Activated CD4-positive, alpha-beta T cell treated with anti-CD3 and anti-CD28 coated beads, Interleukin-2, amount 50 U/mL, for 1 hour (primary cell): ENCODE measurements around the gene OR2F2.

ENCODE experiments used
- DNase-seq: peaks from one replicate; pipeline ENCODE4 v3.0.0-alpha.2; 2020

OR2F2 gene, protein sequence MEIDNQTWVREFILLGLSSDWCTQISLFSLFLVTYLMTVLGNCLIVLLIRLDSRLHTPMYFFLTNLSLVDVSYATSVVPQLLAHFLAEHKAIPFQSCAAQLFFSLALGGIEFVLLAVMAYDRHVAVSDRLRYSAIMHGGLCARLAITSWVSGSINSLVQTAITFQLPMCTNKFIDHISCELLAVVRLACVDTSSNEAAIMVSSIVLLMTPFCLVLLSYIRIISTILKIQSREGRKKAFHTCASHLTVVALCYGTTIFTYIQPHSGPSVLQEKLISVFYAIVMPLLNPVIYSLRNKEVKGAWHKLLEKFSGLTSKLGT

DNA sequence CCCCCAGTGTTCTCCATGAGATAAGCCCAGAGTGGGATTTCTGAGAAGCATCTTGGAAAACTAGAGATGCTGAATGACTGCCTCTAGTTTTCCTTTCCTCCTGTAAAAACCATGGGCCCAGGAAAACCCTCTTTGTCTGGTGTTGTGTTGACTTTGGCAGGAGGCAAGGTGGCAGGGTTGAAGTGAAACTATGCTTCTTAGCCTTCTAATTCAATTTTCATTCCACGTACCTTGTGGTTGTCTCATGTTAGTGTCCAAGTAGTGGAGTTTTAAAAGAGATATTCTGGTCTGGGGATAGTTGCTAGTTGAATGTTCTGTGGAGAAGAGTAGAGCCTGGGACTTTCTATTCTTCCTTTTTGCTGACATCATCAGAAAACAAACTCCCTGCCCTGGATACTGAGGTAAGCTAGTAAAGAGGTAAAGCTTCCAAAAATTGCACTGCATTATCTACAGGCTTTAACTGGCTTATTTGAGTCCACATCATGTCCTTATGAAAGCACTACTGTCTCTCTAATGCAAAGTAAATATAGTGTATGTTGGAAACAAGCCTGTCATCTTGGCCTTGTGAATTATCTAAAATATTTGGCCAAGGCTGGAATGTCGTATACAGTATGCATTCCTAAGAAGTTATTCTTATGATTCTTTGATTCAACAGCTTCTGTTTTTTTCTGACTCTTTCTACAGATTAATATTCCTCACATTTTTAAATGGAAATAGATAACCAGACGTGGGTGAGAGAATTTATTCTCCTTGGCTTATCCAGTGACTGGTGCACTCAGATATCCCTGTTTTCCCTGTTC is at the start of gene OR2F2:
Gene OR2F2 (plus strand): TSS at position 708 of the 800 bp plus-strand sequence. CDS start 0 bp downstream, at position 708.
- DNase-seq: no peak

DNA sequence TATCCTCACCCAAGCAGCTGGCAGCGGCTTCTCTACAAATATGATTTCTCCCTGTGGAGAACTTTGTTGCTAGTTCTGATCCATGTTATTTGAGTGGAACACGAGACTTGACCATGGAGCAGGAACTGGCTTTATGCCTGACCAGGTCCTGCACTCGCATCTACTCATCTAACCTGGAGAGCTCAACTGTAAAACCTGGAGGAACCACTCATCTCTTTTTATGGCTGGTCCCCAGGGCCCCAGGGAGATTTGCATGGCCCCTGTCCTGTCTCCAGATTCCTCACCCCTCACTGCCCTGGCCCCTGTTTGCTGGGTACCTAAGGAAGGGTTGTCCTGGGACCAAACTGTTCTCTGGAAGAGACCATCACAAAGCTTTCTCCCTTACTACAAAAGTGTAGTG is 49.1 kb upstream of the OR2F2 start:
- DNase-seq: no peak

- DNase-seq: no peak
These were observed 48.1 kb upstream of the OR2F2 start for GRCh38 chr7:143886826-143887477.

- no peak for DNase-seq
These were observed 46.0 kb upstream of the OR2F2 start for GRCh38 chr7:143889068-143889467.

DNA sequence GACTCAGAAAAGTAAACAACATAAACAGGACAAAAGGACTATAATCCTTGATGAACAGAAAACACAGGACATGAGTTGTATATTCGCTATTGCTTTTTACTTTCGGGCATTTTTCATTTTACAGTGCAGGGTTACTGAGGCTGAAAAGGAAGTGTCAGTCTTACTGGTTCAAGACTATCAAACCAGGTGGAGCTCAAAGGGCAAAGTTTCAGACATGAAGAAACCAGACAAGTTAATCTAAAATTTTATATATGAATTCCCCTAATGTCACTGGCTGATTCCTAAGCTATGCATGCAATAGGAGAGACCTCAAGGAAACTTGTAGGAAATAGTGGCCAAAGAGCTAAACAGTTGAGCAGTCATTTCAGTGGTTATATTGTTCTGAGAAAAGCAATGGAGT is 44.5 kb upstream of the OR2F2 start:
- DNase-seq: no peak

DNA sequence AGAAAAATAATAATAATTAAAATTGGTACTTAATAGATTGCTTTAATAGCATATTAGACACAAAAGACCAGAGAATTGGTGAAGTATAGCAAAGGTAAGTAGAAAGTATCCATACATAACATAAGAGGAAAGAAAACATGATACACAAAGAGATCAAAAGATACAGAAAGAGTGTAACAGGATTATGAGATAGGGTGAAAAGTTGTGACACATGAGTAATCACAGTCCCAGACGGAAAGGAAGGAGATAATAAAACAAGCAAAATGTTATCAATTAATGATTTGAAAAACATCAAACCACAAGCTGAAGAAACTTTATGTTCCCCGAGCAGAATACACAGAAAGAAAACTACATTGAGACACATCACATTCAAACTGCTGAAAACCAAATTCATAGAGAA is 43.6 kb upstream of the OR2F2 start:
- no peak for DNase-seq

DNA sequence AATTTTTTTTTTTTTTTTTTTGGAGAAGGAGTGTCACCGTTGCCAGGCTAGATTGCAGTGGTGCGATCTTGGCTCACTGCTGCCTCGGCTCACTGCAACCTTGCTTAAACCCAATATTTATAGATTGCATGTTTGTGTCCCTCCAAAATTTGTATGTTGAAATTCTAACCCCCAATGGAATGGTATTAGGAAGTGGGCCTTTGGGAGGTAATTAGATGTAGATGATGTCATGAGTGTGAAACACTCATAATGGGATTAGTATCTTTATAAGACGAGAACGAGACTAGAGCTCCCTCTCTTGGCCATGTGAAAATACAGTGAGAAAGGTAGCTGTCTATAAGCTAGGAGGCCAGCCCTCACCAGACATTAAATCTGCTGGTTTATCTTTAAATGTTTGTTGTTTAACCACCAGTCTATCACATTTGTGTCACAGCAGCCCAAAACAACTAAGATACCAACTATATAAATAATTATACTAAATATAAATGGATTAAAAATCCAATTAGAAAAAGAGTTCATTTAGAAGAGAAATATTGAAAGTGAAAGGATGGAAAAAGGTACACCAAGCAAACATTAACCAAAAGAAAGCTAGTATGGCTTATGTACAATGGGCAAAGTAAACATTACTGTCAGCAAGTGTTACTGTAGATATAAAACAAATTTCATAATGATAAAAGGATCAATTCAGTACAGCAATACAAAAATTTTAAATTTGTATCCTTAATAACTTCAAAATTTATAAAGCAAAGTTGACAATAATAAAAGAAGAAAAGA is 42.3 kb upstream of the OR2F2 start:
- no peak for DNase-seq

DNA sequence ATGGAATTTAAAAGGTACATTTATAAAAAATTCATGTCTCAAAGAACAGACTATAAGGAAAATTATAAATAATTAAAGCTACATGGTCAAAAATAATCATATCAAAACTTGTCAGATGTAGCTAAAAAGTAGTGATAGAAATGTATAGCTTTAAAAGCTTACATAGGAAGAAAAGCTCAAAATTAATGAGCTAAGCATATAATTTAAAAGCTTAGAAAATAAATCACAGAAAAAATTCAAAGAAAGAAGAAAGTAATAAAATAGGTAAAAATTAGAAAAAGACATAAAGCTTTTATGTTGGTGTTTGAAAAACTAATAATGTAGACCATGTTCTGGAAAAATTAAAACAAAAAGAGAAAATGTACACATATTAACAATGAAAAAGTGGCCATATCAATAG is 38.4 kb upstream of the OR2F2 start:
- no peak for DNase-seq

DNA sequence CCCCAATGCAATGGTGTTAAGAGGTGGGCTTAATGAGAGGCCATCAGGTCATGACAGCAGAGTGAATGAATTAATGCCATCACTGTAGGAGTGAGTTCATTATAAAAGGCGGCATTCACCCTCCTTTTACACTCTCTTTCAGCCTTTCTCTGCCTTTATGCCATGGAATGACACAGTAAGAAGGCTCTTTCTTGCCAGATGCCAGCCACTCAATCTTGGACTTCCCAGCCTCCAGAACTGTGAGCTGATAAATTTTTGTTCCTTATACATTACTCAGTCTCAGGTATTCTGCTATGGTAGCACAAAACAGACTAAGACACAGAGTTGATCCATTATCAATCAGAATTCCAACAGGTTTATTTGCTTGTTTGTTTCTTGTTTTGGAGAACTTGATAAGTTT is 36.2 kb upstream of the OR2F2 start:
- no peak for DNase-seq

DNA sequence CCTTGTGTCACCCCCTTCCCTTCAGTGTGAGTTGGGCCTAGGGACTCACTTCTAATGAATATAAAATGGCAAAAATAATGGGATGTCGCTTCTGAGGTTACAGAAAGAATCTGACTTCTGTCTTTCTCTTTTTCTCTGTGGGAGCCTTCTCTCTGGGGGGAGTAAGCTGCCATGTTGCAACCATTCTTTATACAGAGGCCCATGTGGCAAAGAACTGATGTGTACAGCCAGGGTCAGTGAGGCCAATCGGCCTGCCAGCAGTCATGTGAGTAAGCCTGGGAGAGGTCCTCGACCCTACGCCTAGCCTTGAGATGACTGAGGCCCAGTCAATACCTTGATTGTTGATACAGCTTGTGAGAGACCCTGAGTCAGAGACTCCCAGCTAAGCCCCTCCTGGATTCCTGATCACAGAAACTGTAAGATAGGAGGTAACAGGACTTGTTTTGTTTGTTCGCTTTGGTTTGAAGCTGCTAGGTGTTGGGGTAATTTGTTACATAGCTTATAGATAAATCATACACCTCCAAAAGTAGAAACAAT is 34.7 kb upstream of the OR2F2 start:
- no peak for DNase-seq

GRCh38 chr7:143901332-143901667 is 33.7 kb upstream of the OR2F2 start:
- DNase-seq: no peak

- peak; percentile 86 for DNase-seq
These were observed 33.2 kb upstream of the OR2F2 start, which contains the start of gene TCAF1 for GRCh38 chr7:143901668-143902331. Gene TCAF1, minus strand, starts transcription at chr7:143902176. Its CDS starts 25,568 bp downstream, at chr7:143876608.

GRCh38 chr7:143902332-143902899 is 32.6 kb upstream of the OR2F2 start:
- DNase-seq: no peak

DNA sequence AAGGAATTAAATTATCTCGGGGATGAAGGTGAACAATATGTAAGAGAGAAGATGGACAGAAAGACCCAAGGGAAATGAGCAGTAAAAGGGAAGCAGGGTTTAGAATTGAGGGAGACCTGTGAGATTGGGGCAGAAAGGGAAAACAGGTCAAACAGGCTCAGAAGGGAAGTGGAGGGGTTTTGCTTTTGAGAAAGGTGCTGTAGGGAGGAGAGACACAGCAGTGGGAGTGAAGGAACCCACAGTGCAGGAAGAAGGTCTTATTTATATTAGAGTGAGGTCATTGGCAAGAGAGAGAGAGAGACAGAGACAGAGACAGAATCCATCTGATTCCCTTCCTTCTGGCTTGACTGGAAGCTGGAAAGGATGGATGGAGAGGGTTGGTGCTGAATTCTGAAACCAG is 29.5 kb upstream of the OR2F2 start:
- DNase-seq: no peak

- no peak for DNase-seq
These were observed 28.9 kb upstream of the OR2F2 start for GRCh38 chr7:143906151-143906550.

GRCh38 chr7:143906895-143907294 is 28.1 kb upstream of the OR2F2 start:
- no peak for DNase-seq

GRCh38 chr7:143908120-143908519 is 26.9 kb upstream of the OR2F2 start:
- DNase-seq: no peak

DNA sequence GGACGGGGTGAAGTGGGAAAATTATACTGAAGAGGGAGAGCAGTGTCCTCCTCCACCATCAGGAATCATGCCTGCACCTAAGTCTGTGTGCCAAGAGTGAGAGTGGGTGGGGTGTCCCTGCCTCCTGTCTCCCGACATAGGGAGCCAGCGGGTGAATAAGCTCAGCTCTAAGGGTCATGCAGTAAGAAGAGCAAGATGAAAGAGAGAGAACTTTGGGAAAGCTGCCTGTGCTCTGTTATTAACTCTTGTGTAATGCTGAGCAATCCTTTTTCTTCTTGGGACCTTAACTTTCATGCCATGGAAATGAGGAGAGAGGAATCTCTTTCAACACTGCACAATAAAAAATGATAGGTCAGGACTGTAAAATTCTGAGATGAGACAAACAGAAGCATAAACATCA is 25.2 kb upstream of the OR2F2 start:
- no peak for DNase-seq

DNA sequence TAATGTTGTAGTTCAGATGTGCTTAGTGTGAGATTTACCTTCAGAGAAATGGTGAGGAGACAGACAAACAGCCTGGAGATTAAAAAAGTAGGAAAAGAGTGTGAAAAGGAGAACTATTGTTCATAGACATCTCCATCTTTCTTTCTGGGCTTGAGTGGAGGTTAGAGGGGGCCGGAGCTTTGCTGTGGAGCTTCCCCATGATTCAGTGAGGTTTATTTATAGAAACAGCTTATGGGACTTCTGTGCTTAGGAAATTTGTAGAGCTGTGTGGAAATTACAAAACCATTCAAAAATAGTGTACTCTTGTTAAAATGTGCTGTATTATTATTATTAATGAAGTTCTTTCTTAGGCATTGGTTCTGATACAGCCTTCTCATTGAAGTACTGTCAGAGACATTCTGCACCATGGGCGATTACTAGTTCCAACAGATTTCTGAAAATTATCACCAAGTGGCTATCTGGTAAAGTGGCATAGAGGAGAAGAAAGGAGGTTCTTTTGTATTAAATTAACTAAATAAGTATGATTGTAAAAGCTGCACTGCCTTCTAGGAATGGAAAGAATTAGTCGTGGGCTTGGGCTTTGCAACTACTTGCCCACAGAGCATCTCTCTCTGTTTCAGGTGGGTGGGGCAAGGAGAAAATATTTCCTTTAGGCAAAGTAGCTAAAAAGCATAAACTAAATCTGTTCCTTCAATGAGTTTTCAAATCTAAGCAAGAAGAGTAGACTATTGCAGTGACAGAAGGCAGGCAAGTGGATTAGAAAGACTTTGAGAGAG is 24.4 kb upstream of the OR2F2 start:
- no peak for DNase-seq

DNA sequence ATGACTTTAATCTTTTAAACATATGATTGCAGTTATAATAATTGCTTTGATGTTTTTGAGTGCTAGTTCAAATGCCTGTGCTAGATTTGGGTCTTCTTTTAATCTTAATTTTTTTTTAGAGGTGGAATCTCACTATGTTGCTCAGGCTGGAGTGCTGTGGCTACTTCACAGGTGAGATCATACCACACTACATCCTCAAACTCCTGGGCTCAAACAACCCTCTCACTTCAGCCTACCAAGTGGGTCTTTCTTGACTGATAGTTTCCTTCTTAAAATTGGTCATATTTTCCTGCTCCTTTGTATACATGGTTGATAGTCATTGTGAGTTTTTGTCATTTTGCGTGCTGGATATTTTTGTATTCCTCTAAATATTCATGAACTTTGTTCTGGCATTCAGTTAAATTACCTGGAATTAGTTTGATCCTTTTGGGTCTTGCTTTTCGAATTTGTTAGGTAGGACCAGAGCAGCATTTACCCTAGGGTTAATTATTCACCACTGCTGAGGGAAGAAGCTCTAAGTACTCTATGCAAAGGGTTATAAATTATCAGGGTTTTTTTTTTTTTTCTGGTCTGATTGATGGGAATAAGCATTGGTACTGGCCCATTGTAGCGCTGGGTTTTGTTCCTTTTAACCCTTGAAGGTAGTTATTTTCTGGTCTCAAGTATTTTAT is 21.0 kb upstream of the OR2F2 start:
- no peak for DNase-seq
